ENCODE results near the gene SDR42E1. TPM values are rescaled to one million over a fixed set of nuclear protein-coding genes. Genes with fewer than 3 reads are reported as not detected.

SDR42E1 gene
- total and polyA plus RNA-seq, 10 of the 15 experiments (the other 5 are each of a cell fraction or from before 2014, with no cell fraction given) = 1.4 to 5.5 (median 2.3) TPM

DNA sequence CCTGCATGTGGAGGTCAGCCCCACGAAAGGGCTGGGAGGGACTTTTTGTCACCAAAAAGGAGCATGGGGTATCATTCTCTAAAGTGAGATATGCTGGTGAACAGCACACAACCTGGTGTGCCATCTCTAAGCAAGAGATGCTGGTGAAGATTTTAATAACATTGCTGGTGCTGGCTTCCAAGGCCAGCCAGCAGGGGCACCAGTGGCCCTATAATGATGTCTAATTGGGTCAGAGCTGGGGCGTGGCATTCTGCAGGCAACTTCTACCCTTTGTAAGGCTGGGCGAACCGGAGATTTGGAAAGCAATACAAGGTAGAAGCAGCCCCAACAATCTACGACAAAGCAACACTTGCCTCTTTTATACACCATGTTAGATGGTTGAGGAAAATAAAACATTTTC lies 16.8 kb downstream of the SDR42E1 start:
- ATAC-seq (peak; percentile 74), FAIRE-seq (no peak), DNase-seq (ENCODE audit: low read depth, low spot score) (no peak)
- in situ Hi-C loops (cut with MboI) (no loop called here), intact Hi-C loops (cut with micrococcal nuclease; ENCODE audit: unreplicated experiment) (no loop called here)
- Histone ChIP-seq H4K20me1 (ENCODE audit: control insufficient read depth, insufficient read depth) (no peaks in the 10 kb centered on the region), H3K4me2 (ENCODE audit: control insufficient read depth, insufficient read depth) (no peak overlapping the region), H3K27me3 (replicated peaks in 1 of 2; ENCODE audit: control insufficient read depth in 2 of 2, insufficient read depth in 2 of 2, low read length in 1 of 2) (no peaks in the 10 kb centered on the region), H3K27ac (ENCODE audit: control insufficient read depth, insufficient read depth) (no peak overlapping the region), H3K4me3 (no peak overlapping the region), H3K9ac (ENCODE audit: control insufficient read depth, insufficient read depth, low read length) (no peak overlapping the region), H2AFZ (ENCODE audit: control insufficient read depth, low read depth, low read length) (no peak overlapping the region), H3K9me3 (replicated peaks; ENCODE audit: control insufficient read depth, insufficient read depth, low read length) (no peaks in the 10 kb centered on the region), H3K4me1 (ENCODE audit: control insufficient read depth, insufficient read depth, low read length) (no peaks in the 10 kb centered on the region), H3K79me2 (ENCODE audit: control insufficient read depth, insufficient read depth, low read length) (no peaks in the 10 kb centered on the region), H3K36me3 (ENCODE audit: control insufficient read depth in 2 of 2, insufficient read depth in 2 of 2, low read length in 1 of 2) (no peaks in the 10 kb centered on the region)
- ChIA-PET CTCF (no interaction called here), RAD21 (ENCODE audit: unreplicated experiment) (no interaction called here), POLR2A (no interaction called here), SMC1A (ENCODE audit: uncharacterized antibody, unreplicated experiment) (no interaction called here)
- BruUV-seq (replicated peaks) = no TSS peak
- WGBS (ENCODE audit: insufficient coverage, insufficient replicate concordance, low lambda C conversion rate, missing lambda C conversion rate) = 64% methylated on average over 5 of the region's 5 CpGs
- TF ChIP-seq MTA2 (IDR thresholded peaks at IDR 0.05; ENCODE audit: low read depth) (no peak), RAD21 (IDR thresholded peaks at IDR 0.05; ENCODE audit: insufficient read depth, low read depth, low read length) (peak; percentile 28; the same call in 1 of the 2 replicates), ZZZ3 (IDR thresholded peaks at IDR 0.05; ENCODE audit: control insufficient read depth, insufficient read length, low read depth) (no peak), CTCF (IDR thresholded peaks at IDR 0.05 in 2 of 3, conservative IDR thresholded peaks at IDR 0.05 in 1 of 3; ENCODE audit: control insufficient read depth in 2 of 3, extremely low read depth in 1 of 3, insufficient read depth in 1 of 3, low read depth in 3 of 3, low read length in 3 of 3) (peak; percentile 21 to 38 (median 38); a peak in 5 of 6 replicates)

DNA sequence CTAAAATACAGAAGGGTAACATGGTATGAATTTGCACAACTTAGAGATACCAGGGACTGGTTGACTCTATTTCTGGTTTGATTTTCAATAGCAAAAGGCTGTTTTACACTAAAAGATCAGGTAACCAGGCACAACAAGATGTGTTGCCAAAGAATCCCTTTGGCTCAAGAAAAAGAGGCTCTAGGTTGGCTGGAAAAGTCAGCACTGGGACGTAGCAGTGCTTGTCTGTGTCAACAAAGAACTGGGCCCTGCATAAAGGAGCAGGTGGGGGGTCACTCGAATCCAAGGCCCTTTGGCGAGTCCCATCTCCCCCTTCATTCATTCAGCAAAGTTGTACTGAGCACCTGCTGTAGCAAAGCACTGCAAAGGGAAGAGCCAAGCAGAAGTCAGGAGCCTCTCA lies 18.4 kb downstream of the SDR42E1 start:
- no peaks in the 10 kb centered on the region for H3K9me3 ChIP-seq (replicated peaks; ENCODE audit: control insufficient read depth, insufficient read depth, low read length)
- no peaks in the 10 kb centered on the region for H4K20me1 ChIP-seq (ENCODE audit: control insufficient read depth, insufficient read depth)
- no peak overlapping the region for H3K4me3 ChIP-seq
- H3K4me2 ChIP-seq (ENCODE audit: control insufficient read depth, insufficient read depth) = no peak overlapping the region
- BruUV-seq (replicated peaks) = no TSS peak
- ChIA-PET CTCF (no interaction called here), POLR2A (no interaction called here), RAD21 (ENCODE audit: unreplicated experiment) (no interaction called here), SMC1A (ENCODE audit: uncharacterized antibody, unreplicated experiment) (no interaction called here)
- no peak overlapping the region for H2AFZ ChIP-seq (ENCODE audit: control insufficient read depth, low read depth, low read length)
- no peaks in the 10 kb centered on the region for H3K4me1 ChIP-seq (ENCODE audit: control insufficient read depth, insufficient read depth, low read length)
- ATAC-seq (no peak), DNase-seq (ENCODE audit: low read depth, low spot score) (no peak), FAIRE-seq (no peak)
- WGBS (ENCODE audit: insufficient coverage, insufficient replicate concordance, low lambda C conversion rate, missing lambda C conversion rate) = 74% methylated on average over 3 of the region's 3 CpGs
- no peak overlapping the region for H3K9ac ChIP-seq (ENCODE audit: control insufficient read depth, insufficient read depth, low read length)
- no peaks in the 10 kb centered on the region for H3K27me3 ChIP-seq (replicated peaks in 1 of 2; ENCODE audit: control insufficient read depth in 2 of 2, insufficient read depth in 2 of 2, low read length in 1 of 2)
- H3K79me2 ChIP-seq (ENCODE audit: control insufficient read depth, insufficient read depth, low read length) = no peaks in the 10 kb centered on the region
- in situ Hi-C loops (cut with MboI) = no loop called here
- intact Hi-C loops (cut with micrococcal nuclease; ENCODE audit: unreplicated experiment) = no loop called here
- H3K27ac ChIP-seq (ENCODE audit: control insufficient read depth, insufficient read depth) = no peak overlapping the region
- H3K36me3 ChIP-seq (ENCODE audit: control insufficient read depth in 2 of 2, insufficient read depth in 2 of 2, low read length in 1 of 2) = no peaks in the 10 kb centered on the region
- TF ChIP-seq NFIC (IDR thresholded peaks at IDR 0.05; ENCODE audit: low read depth, low read length) (no peak), RAD51 (IDR thresholded peaks at IDR 0.05) (no peak), ZNF592 (IDR thresholded peaks at IDR 0.05) (no peak), ATF7 (IDR thresholded peaks at IDR 0.05; ENCODE audit: low read depth) (no peak), ZNF24 (IDR thresholded peaks at IDR 0.05) (no peak), HDAC2 (IDR thresholded peaks at IDR 0.05) (no peak), RBBP5 (conservative IDR thresholded peaks at IDR 0.05) (no peak), PML (IDR thresholded peaks at IDR 0.05; ENCODE audit: low read length) (no peak), NFYA (IDR thresholded peaks at IDR 0.05; ENCODE audit: borderline replicate concordance, low read depth, low read length) (no peak)
